Measurements from ENCODE around the gene BMPR2. TPM values are rescaled to one million over a fixed set of nuclear protein-coding genes. Genes with fewer than 3 reads are reported as not detected.

Gene BMPR2
- total RNA-seq, 1 experiment from 2014 or later = 10.0 TPM

GRCh38 chr2:202555356-202555755 lies 179.2 kb downstream of the BMPR2 start:
- Histone ChIP-seq H3K4me2 (ENCODE audit: low read length) (no peak overlapping the region), H3K27me3 (ENCODE audit: low read length) (no peaks in the 10 kb centered on the region), H3K9me3 (ENCODE audit: low read length) (no peaks in the 10 kb centered on the region), H2AFZ (ENCODE audit: low read length) (no peak overlapping the region), H3K9ac (ENCODE audit: low read length) (no peak overlapping the region), H3K27ac (ENCODE audit: low read length) (no peak overlapping the region), H3K4me1 (ENCODE audit: insufficient read depth, low read length) (no peaks in the 10 kb centered on the region), H3K79me2 (ENCODE audit: low read length) (no peaks in the 10 kb centered on the region), H3F3A (ENCODE audit: low read length, unreplicated experiment) (no peaks in the 10 kb centered on the region), H3K9me2 (replicated peaks; ENCODE audit: low read length) (no peaks in the 10 kb centered on the region), H3K4me3 (ENCODE audit: low read length) (no peak overlapping the region), H4K20me1 (ENCODE audit: low read length) (no peaks in the 10 kb centered on the region), H3K36me3 (ENCODE audit: low read depth, low read length) (no peaks in the 10 kb centered on the region)
- POLR2A ChIA-PET (ENCODE audit: unreplicated experiment) = no interaction called here
- TSS peak; percentile 53 for BruUV-seq (replicated peaks)
- no peak for DNase-seq
- intact Hi-C loops (cut with micrococcal nuclease) = no loop called here
- TF ChIP-seq EZH2phosphoT487 (IDR thresholded peaks at IDR 0.05; ENCODE audit: borderline replicate concordance, low read length) = no peak
- TF ChIP-seq EZH2 (IDR thresholded peaks at IDR 0.05; ENCODE audit: low read length, unreplicated experiment) = no peak
- TF ChIP-seq CTCF (conservative IDR thresholded peaks at IDR 0.05; ENCODE audit: low read depth, low read length) = no peak
- CTCF ChIA-PET = no interaction called here
- ATAC-seq = no peak

- Histone ChIP-seq H3K4me1 (ENCODE audit: insufficient read depth, low read length) (no peaks in the 10 kb centered on the region), H3K4me3 (ENCODE audit: low read length) (no peak overlapping the region), H3F3A (ENCODE audit: low read length, unreplicated experiment) (no peaks in the 10 kb centered on the region), H3K4me2 (ENCODE audit: low read length) (no peak overlapping the region), H2AFZ (ENCODE audit: low read length) (no peak overlapping the region), H3K79me2 (ENCODE audit: low read length) (no peaks in the 10 kb centered on the region), H3K9ac (ENCODE audit: low read length) (no peak overlapping the region), H4K20me1 (ENCODE audit: low read length) (no peaks in the 10 kb centered on the region), H3K36me3 (ENCODE audit: low read depth, low read length) (no peaks in the 10 kb centered on the region), H3K27me3 (ENCODE audit: low read length) (no peaks in the 10 kb centered on the region), H3K9me3 (ENCODE audit: low read length) (no peaks in the 10 kb centered on the region), H3K9me2 (replicated peaks; ENCODE audit: low read length) (no peaks in the 10 kb centered on the region), H3K27ac (ENCODE audit: low read length) (no peak overlapping the region)
- CTCF ChIA-PET = no interaction called here
- TF ChIP-seq CTCF (conservative IDR thresholded peaks at IDR 0.05; ENCODE audit: low read depth, low read length) = no peak
- no peak for TF ChIP-seq EZH2 (IDR thresholded peaks at IDR 0.05; ENCODE audit: low read length, unreplicated experiment)
- TF ChIP-seq EZH2phosphoT487 (IDR thresholded peaks at IDR 0.05; ENCODE audit: borderline replicate concordance, low read length) = no peak
- intact Hi-C loops (cut with micrococcal nuclease) = no loop called here
- POLR2A ChIA-PET (ENCODE audit: unreplicated experiment) = no interaction called here
- no peak for ATAC-seq
- no TSS peak for BruUV-seq (replicated peaks)
- no peak for DNase-seq
These were observed 184.1 kb downstream of the BMPR2 start for GRCh38 chr2:202560200-202560599.

GRCh38 chr2:202564226-202564625 lies 188.1 kb downstream of the BMPR2 start:
- Histone ChIP-seq H3K36me3 (ENCODE audit: low read depth, low read length) (no peaks in the 10 kb centered on the region), H3K4me2 (ENCODE audit: low read length) (no peak overlapping the region), H3K27me3 (ENCODE audit: low read length) (no peaks in the 10 kb centered on the region), H3F3A (ENCODE audit: low read length, unreplicated experiment) (no peaks in the 10 kb centered on the region), H3K4me3 (ENCODE audit: low read length) (no peak overlapping the region), H3K4me1 (ENCODE audit: insufficient read depth, low read length) (no peaks in the 10 kb centered on the region), H3K9me3 (ENCODE audit: low read length) (no peaks in the 10 kb centered on the region), H4K20me1 (ENCODE audit: low read length) (no peaks in the 10 kb centered on the region), H3K79me2 (ENCODE audit: low read length) (no peaks in the 10 kb centered on the region), H2AFZ (ENCODE audit: low read length) (no peak overlapping the region), H3K9me2 (replicated peaks; ENCODE audit: low read length) (no peaks in the 10 kb centered on the region), H3K27ac (ENCODE audit: low read length) (no peak overlapping the region), H3K9ac (ENCODE audit: low read length) (no peak overlapping the region)
- intact Hi-C loops (cut with micrococcal nuclease) = no loop called here
- BruUV-seq (replicated peaks) = no TSS peak
- POLR2A ChIA-PET (ENCODE audit: unreplicated experiment) = no interaction called here
- no peak for DNase-seq
- no peak for ATAC-seq
- TF ChIP-seq CTCF (conservative IDR thresholded peaks at IDR 0.05; ENCODE audit: low read depth, low read length) (no peak), EZH2phosphoT487 (IDR thresholded peaks at IDR 0.05; ENCODE audit: borderline replicate concordance, low read length) (no peak), EZH2 (IDR thresholded peaks at IDR 0.05; ENCODE audit: low read length, unreplicated experiment) (no peak)
- CTCF ChIA-PET = no interaction called here

All from PC-3 (cell line).